ENCODE results near the gene NLRP9.

Gene NLRP9

GRCh38 chr19:55687281-55688201, 50.7 kb downstream of the NLRP9 start:
- DNase-seq (ENCODE audit: low read depth), result no peak

- no peak for DNase-seq (ENCODE audit: low read depth)
These were observed 51.7 kb downstream of the NLRP9 start for GRCh38 chr19:55686311-55687050.

- DNase-seq (ENCODE audit: low read depth), result no peak
These were observed 52.4 kb downstream of the NLRP9 start for GRCh38 chr19:55685776-55686175.

- no peak for DNase-seq (ENCODE audit: low read depth)
These were observed 53.1 kb downstream of the NLRP9 start for GRCh38 chr19:55684946-55685681.

GRCh38 chr19:55683449-55684261, 54.5 kb downstream of the NLRP9 start:
- no peak for DNase-seq (ENCODE audit: low read depth)

GRCh38 chr19:55681131-55682092, 56.8 kb downstream of the NLRP9 start:
- peak; percentile 37 for DNase-seq (ENCODE audit: low read depth)

GRCh38 chr19:55680339-55681130, 57.7 kb downstream of the NLRP9 start:
- DNase-seq (ENCODE audit: low read depth), result no peak

- peak; percentile 27 for DNase-seq (ENCODE audit: low read depth)
These were observed 58.6 kb downstream of the NLRP9 start for GRCh38 chr19:55679343-55680257.

GRCh38 chr19:55678121-55678671, 60.0 kb downstream of the NLRP9 start:
- DNase-seq (ENCODE audit: low read depth), result no peak

GRCh38 chr19:55677572-55678028, 60.6 kb downstream of the NLRP9 start:
- DNase-seq (ENCODE audit: low read depth), result no peak

GRCh38 chr19:55676889-55677505, 61.2 kb downstream of the NLRP9 start:
- no peak for DNase-seq (ENCODE audit: low read depth)

GRCh38 chr19:55676383-55676782, 61.8 kb downstream of the NLRP9 start:
- DNase-seq (ENCODE audit: low read depth), result peak; percentile 16

GRCh38 chr19:55675661-55676354, 62.4 kb downstream of the NLRP9 start:
- no peak for DNase-seq (ENCODE audit: low read depth)

- DNase-seq (ENCODE audit: low read depth), result peak; percentile 97
These were observed 63.2 kb downstream of the NLRP9 start, which contains the start of gene EPN1 for GRCh38 chr19:55674841-55675660. EPN1 (plus strand) TSS chr19:55675226; CDS start chr19:55678628, 3,402 bp downstream.

- DNase-seq (ENCODE audit: low read depth), result no peak
These were observed 63.8 kb downstream of the NLRP9 start for GRCh38 chr19:55674459-55674840.

- no peak for DNase-seq (ENCODE audit: low read depth)
These were observed 64.3 kb downstream of the NLRP9 start for GRCh38 chr19:55673889-55674288.

Measured in EH (cell line).